GM12891 (cell line): ENCODE results near the gene EML1.

ENCODE experiments used
- DNase-seq: peaks from one replicate; pipeline ENCODE4 v3.0.0; 2011; ENCODE audit warnings: low spot score; ENCODE audit not compliant: insufficient read length
- FAIRE-seq: peaks from 2 replicates; lab custom pipeline; 2011; peaks lifted over from hg19 to GRCh38; lab: Jason Lieb, UNC
- PAX5 ChIP-seq: IDR thresholded peaks from 2 replicates; pipeline ENCODE4 v1.6.1; 2011; ENCODE audit warnings: low read length, moderate library complexity, mild to moderate bottlenecking; ENCODE audit not compliant: insufficient read depth, severe bottlenecking
- POLR2A ChIP-seq: IDR thresholded peaks from 2 replicates; pipeline ENCODE4 v1.6.1; 2011; ENCODE audit warnings: low read depth, low read length, control low read depth
- POLR2AphosphoS5 ChIP-seq: IDR thresholded peaks from 2 replicates; pipeline ENCODE4 v1.6.1; 2011; ENCODE audit warnings: low read depth, low read length, control low read depth
- POU2F2 ChIP-seq: IDR thresholded peaks from 2 replicates; pipeline ENCODE4 v1.6.1; 2011; ENCODE audit warnings: low read depth, mild to moderate bottlenecking, control low read depth, low read length, moderate library complexity
- SPI1 ChIP-seq: IDR thresholded peaks from 2 replicates; pipeline ENCODE4 v1.6.1; 2011; ENCODE audit warnings: low read depth, low read length, control low read depth
- TAF1 ChIP-seq: IDR thresholded peaks from 2 replicates; pipeline ENCODE4 v1.6.1; 2011; ENCODE audit warnings: low read depth, low read length, control low read depth

The EML1 gene

GRCh38 chr14:99805757-99806439, 12.7 kb downstream of the EML1 start:
- DNase-seq (no peak), FAIRE-seq (no peak)
- TF ChIP-seq TAF1: no peak
- no peak for TF ChIP-seq SPI1
- TF ChIP-seq POLR2A: no peak
- TF ChIP-seq POLR2AphosphoS5: no peak
- TF ChIP-seq POU2F2: no peak
- no peak for TF ChIP-seq PAX5

GRCh38 chr14:99806836-99807235, 13.6 kb downstream of the EML1 start:
- no peak for FAIRE-seq
- DNase-seq: no peak
- TF ChIP-seq POU2F2 (no peak), SPI1 (no peak), POLR2AphosphoS5 (no peak), POLR2A (no peak), TAF1 (no peak), PAX5 (no peak)

- DNase-seq: no peak
- no peak for FAIRE-seq
These were observed 14.4 kb downstream of the EML1 start for GRCh38 chr14:99807413-99808153.

GRCh38 chr14:99808154-99808505, 14.9 kb downstream of the EML1 start:
- TF ChIP-seq POU2F2 (no peak), POLR2A (no peak), TAF1 (no peak), POLR2AphosphoS5 (no peak), PAX5 (no peak), SPI1 (no peak)
- FAIRE-seq: no peak

More at GRCh38 chr14:99807413-99808153, 14.4 kb downstream of the EML1 start:
- no peak for TF ChIP-seq TAF1
- TF ChIP-seq POLR2A: no peak
- no peak for TF ChIP-seq SPI1
- no peak for TF ChIP-seq POLR2AphosphoS5
- TF ChIP-seq POU2F2: no peak
- TF ChIP-seq PAX5: no peak

GRCh38 chr14:99808515-99808914, 15.3 kb downstream of the EML1 start:
- no peak for FAIRE-seq
- TF ChIP-seq SPI1 (no peak), PAX5 (no peak), POLR2AphosphoS5 (no peak), TAF1 (no peak), POU2F2 (no peak), POLR2A (no peak)
- no peak for DNase-seq

More at GRCh38 chr14:99808154-99808505, 14.9 kb downstream of the EML1 start:
- DNase-seq: no peak

- TF ChIP-seq POLR2AphosphoS5 (no peak), SPI1 (no peak), POU2F2 (no peak), TAF1 (no peak), PAX5 (no peak)
- FAIRE-seq (no peak), DNase-seq (no peak)
These were observed 16.1 kb downstream of the EML1 start for GRCh38 chr14:99809360-99809759.

GRCh38 chr14:99809859-99810558, 16.8 kb downstream of the EML1 start:
- DNase-seq (no peak), FAIRE-seq (no peak)
- TF ChIP-seq POU2F2: no peak
- TF ChIP-seq TAF1: no peak
- TF ChIP-seq POLR2A: no peak
- TF ChIP-seq PAX5: no peak

GRCh38 chr14:99810559-99810874, 17.3 kb downstream of the EML1 start:
- no peak for TF ChIP-seq POLR2A
- TF ChIP-seq POLR2AphosphoS5: no peak
- no peak for TF ChIP-seq PAX5
- TF ChIP-seq TAF1: no peak
- TF ChIP-seq POU2F2: no peak
- no peak for TF ChIP-seq SPI1
- FAIRE-seq (no peak), DNase-seq (no peak)

GRCh38 chr14:99812096-99812750, 19.0 kb downstream of the EML1 start:
- FAIRE-seq: no peak
- TF ChIP-seq POU2F2 (no peak), SPI1 (no peak)
- DNase-seq: no peak

GRCh38 chr14:99812892-99813291, 19.7 kb downstream of the EML1 start:
- DNase-seq (no peak), FAIRE-seq (no peak)
- no peak for TF ChIP-seq PAX5
- TF ChIP-seq POLR2A: no peak
- TF ChIP-seq POU2F2: no peak
- no peak for TF ChIP-seq POLR2AphosphoS5
- no peak for TF ChIP-seq TAF1
